ENCODE results near the gene MYOG. TPM values are rescaled to one million over a fixed set of nuclear protein-coding genes. Genes with fewer than 3 reads are reported as not detected.

The MYOG gene
- total RNA-seq, 1 donor from 2014 or later: not detected

DNA sequence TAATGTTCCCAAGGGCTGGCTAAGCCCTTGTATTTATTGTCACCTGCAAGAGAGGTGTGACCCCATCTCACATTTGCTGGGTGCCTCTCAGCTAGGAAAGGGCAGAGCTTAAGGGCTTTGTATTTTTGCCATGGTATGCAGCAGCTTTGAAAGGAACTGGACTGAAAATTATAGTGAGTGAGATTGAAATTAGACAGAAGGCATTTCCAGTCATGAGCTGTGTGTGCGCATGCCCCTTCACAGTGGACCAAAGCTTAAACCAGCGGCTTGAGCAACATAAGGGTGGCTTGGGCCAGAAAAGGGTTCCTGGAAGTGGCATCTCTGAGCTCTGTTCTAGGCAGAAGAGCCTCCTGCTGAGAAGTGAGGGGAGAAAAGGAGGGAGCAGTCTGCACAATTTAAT is 19.8 kb downstream of the MYOG start:
- H3K27me3 Mint-ChIP-seq: peaks cover 1% of the 10 kb centered on the region
- peaks cover 9% of the 10 kb centered on the region for H3K4me1 Mint-ChIP-seq
- no peak overlapping the region for H3K27ac Mint-ChIP-seq
- POLR2A ChIA-PET: no interaction called here
- TF ChIP-seq, protein P1, sequence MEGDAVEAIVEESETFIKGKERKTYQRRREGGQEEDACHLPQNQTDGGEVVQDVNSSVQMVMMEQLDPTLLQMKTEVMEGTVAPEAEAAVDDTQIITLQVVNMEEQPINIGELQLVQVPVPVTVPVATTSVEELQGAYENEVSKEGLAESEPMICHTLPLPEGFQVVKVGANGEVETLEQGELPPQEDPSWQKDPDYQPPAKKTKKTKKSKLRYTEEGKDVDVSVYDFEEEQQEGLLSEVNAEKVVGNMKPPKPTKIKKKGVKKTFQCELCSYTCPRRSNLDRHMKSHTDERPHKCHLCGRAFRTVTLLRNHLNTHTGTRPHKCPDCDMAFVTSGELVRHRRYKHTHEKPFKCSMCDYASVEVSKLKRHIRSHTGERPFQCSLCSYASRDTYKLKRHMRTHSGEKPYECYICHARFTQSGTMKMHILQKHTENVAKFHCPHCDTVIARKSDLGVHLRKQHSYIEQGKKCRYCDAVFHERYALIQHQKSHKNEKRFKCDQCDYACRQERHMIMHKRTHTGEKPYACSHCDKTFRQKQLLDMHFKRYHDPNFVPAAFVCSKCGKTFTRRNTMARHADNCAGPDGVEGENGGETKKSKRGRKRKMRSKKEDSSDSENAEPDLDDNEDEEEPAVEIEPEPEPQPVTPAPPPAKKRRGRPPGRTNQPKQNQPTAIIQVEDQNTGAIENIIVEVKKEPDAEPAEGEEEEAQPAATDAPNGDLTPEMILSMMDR (IDR thresholded peaks at IDR 0.05): no peak
- no peaks in the 10 kb centered on the region for H3K36me3 Mint-ChIP-seq (ENCODE audit: low read depth)
- CTCF ChIA-PET: interaction anchor here (1.1 to 1.5 kb wide), 2 partner anchors 27 to 275 kb away, joined by 3 to 7 read pairs; no protein-coding TSS in a partner anchor
- no peak for DNase-seq
- H3K4me3 Mint-ChIP-seq: no peak overlapping the region
- ATAC-seq (ENCODE audit: low read depth): no peak
- intact Hi-C loops (cut with micrococcal nuclease): no loop called here
- H3K9me3 Mint-ChIP-seq: no peaks in the 10 kb centered on the region

DNA sequence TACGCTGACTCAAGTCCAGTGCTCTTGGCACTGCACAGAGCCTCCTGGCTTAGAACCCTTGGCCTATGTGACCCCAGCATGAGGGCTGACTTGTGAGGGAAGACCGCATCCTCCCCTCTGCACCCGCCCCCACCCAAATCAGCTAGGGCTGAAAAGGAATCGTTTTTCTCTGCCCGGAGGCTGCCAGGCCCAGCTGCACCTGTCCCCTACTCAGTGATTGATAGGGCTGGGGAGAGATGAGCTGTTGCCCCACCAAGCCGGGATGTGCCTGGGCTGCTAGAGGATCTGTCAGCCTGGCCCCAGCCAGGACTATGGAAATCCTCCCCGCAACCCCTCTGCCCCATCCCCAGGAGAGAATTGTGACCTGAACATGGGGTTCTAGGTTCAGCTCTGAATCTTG is 20.6 kb downstream of the MYOG start:
- no peaks in the 10 kb centered on the region for H3K9me3 Mint-ChIP-seq
- CTCF ChIA-PET: interaction anchor here (1.1 kb wide), 1 partner anchor 275 kb away, joined by 3 read pairs; no protein-coding TSS in a partner anchor
- no peak overlapping the region for H3K4me3 Mint-ChIP-seq
- TF ChIP-seq, protein P1 (IDR thresholded peaks at IDR 0.05): no peak
- POLR2A ChIA-PET: no interaction called here
- peaks cover 1% of the 10 kb centered on the region for H3K27me3 Mint-ChIP-seq
- peaks cover 9% of the 10 kb centered on the region for H3K4me1 Mint-ChIP-seq
- H3K36me3 Mint-ChIP-seq (ENCODE audit: low read depth): no peaks in the 10 kb centered on the region
- no peak for DNase-seq
- no peak overlapping the region for H3K27ac Mint-ChIP-seq
- intact Hi-C loops (cut with micrococcal nuclease): no loop called here
- no peak for ATAC-seq (ENCODE audit: low read depth)

DNA sequence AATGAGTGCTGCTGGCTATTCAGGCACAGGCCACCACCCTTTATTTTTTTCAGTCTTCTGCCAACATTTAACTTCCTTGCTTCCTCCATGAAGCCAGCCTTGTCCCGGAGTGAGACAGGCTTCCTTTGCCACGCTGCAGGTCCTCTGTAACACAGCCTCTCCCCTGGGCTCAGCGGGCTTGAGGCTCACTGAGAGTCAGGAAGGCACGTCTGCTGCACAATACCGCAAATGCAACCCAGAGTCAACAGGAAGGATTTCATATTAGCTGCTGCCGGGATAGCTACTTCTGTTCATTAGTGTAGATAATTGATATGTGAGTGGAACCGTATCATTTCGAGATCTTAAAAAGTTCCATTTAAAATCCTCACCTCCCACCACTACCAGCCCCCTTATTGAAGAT is 22.5 kb downstream of the MYOG start:
- ChIA-PET POLR2A (no interaction called here), CTCF (no interaction called here)
- no peak overlapping the region for H3K27ac Mint-ChIP-seq
- DNase-seq (no peak), ATAC-seq (ENCODE audit: low read depth) (no peak)
- no peaks in the 10 kb centered on the region for H3K4me1 Mint-ChIP-seq
- H3K36me3 Mint-ChIP-seq (ENCODE audit: low read depth): no peaks in the 10 kb centered on the region
- H3K4me3 Mint-ChIP-seq: no peak overlapping the region
- no peaks in the 10 kb centered on the region for H3K9me3 Mint-ChIP-seq
- intact Hi-C loops (cut with micrococcal nuclease): no loop called here
- TF ChIP-seq, protein P1 (IDR thresholded peaks at IDR 0.05): no peak
- H3K27me3 Mint-ChIP-seq: peaks cover 1% of the 10 kb centered on the region

DNA sequence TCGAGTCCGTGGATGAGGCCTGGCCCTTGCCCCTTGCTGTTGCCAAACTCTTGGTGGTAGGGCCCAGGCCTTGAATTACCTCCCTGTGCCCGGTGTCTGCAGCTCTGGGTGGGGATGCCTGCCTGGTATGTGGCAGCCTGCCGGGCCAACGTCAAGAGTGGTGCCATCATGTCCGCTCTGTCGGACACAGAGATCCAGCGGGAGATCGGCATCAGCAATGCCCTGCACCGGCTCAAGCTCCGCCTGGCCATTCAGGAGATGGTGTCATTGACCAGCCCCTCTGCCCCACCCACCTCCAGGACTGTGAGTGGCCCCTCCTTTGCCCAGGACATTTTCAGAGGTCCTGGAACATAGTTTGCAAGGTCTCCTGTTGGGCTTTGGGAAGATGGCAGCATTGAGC is 25.7 kb downstream of the MYOG start:
- TF ChIP-seq, protein P1 (IDR thresholded peaks at IDR 0.05): no peak
- Mint-ChIP-seq H3K27me3 (peaks cover 11% of the 10 kb centered on the region), H3K27ac (no peak overlapping the region), H3K36me3 (ENCODE audit: low read depth) (no peaks in the 10 kb centered on the region), H3K4me1 (no peaks in the 10 kb centered on the region), H3K9me3 (no peaks in the 10 kb centered on the region), H3K4me3 (no peak overlapping the region)
- ChIA-PET POLR2A (no interaction called here), CTCF (no interaction called here)
- intact Hi-C loops (cut with micrococcal nuclease): no loop called here
- ATAC-seq (ENCODE audit: low read depth): no peak
- DNase-seq: no peak

DNA sequence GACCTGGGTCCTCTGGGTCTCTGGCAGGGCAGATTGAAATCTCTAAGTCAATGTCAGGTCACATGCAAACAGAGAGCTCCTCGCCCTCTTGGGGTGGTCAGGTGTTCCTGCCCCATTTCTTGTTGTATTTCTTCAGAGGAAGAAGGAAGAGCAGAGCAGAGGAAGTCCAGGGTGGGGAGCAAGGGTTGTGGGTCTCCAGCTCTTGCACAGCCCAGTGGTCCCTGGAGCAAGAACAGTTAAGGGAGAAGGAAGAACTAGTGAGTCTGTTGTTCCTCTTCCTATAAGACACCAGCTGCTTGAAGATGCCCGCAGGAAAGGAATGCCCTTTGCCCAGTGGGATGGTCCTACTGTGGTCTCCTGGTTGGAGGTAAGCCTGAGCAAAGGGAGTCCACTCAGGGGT is 26.3 kb downstream of the MYOG start:
- TF ChIP-seq, protein P1 (IDR thresholded peaks at IDR 0.05): no peak
- intact Hi-C loops (cut with micrococcal nuclease): no loop called here
- Mint-ChIP-seq H3K27me3 (peaks cover 11% of the 10 kb centered on the region), H3K9me3 (no peaks in the 10 kb centered on the region), H3K27ac (no peak overlapping the region), H3K4me1 (no peaks in the 10 kb centered on the region), H3K4me3 (no peak overlapping the region), H3K36me3 (ENCODE audit: low read depth) (no peaks in the 10 kb centered on the region)
- ATAC-seq (ENCODE audit: low read depth) (no peak), DNase-seq (no peak)
- ChIA-PET POLR2A (no interaction called here), CTCF (no interaction called here)

Measured in activated B cell treated with CpG ODN at 0.5 μM for 24 hours (primary cell).